GM10847 (cell line): ENCODE measurements around the gene CTNNAL1.

Experiments used
- POLR2A ChIP-seq: IDR thresholded peaks from 2 replicates; pipeline ENCODE4 v1.6.1; 2011; ENCODE audit not compliant: insufficient read length; ENCODE audit errors: extremely low read depth

CTNNAL1 gene

GRCh38 chr9:109033941-109034700, 20.8 kb upstream of the CTNNAL1 start:
- TF ChIP-seq POLR2A: no peak

- no peak for TF ChIP-seq POLR2A
These were observed 17.9 kb upstream of the CTNNAL1 start for GRCh38 chr9:109031241-109031640.

- TF ChIP-seq POLR2A: no peak
These were observed 17.1 kb upstream of the CTNNAL1 start for GRCh38 chr9:109030426-109030825.

- TF ChIP-seq POLR2A: no peak
These were observed 15.2 kb upstream of the CTNNAL1 start for GRCh38 chr9:109028457-109028856.

- TF ChIP-seq POLR2A: no peak
These were observed 13.9 kb upstream of the CTNNAL1 start for GRCh38 chr9:109027176-109027575.

GRCh38 chr9:109026306-109026705, 13.0 kb upstream of the CTNNAL1 start:
- TF ChIP-seq POLR2A: no peak

- TF ChIP-seq POLR2A: no peak
These were observed 9.6 kb upstream of the CTNNAL1 start for GRCh38 chr9:109022873-109023272.

- TF ChIP-seq POLR2A: no peak
These were observed 7.5 kb upstream of the CTNNAL1 start for GRCh38 chr9:109020581-109021511.

- TF ChIP-seq POLR2A: no peak
These were observed 6.8 kb upstream of the CTNNAL1 start for GRCh38 chr9:109020113-109020512.

GRCh38 chr9:109019420-109019819, 6.1 kb upstream of the CTNNAL1 start:
- TF ChIP-seq POLR2A: no peak

GRCh38 chr9:109017493-109017892, 4.2 kb upstream of the CTNNAL1 start:
- TF ChIP-seq POLR2A: no peak

GRCh38 chr9:109017061-109017460, 3.8 kb upstream of the CTNNAL1 start:
- no peak for TF ChIP-seq POLR2A

- no peak for TF ChIP-seq POLR2A
These were observed 2.8 kb upstream of the CTNNAL1 start for GRCh38 chr9:109016132-109016531.

GRCh38 chr9:109014608-109015280, 1.4 kb upstream of the CTNNAL1 start:
- TF ChIP-seq POLR2A: no peak

- no peak for TF ChIP-seq POLR2A
These were observed 644 bp upstream of the CTNNAL1 start for GRCh38 chr9:109013679-109014607.
